Ovary (tissue), 3 donors: ENCODE results near the gene MKRN1.

Experiments used
- CTCF ChIP-seq, 3 donors: fragments of 450-650 bp in 2 of 3; fragments of 200-600 bp in 1 of 3; IDR thresholded peaks; one replicate each; pipeline versions ENCODE4 v1.5.1 to v1.8.0; 2016 to 2022; ENCODE audit warnings: antibody characterized with exemption in 3 of 3, mild to moderate bottlenecking in 1 of 3
- EP300 ChIP-seq: sonication (generic); formaldehyde crosslinking; IDR thresholded peaks from one replicate; pipeline ENCODE4 v1.6.1; 2017; ENCODE audit warnings: antibody characterized with exemption
- POLR2A ChIP-seq: fragments of 450-650 bp; IDR thresholded peaks from one replicate; pipeline ENCODE4 v1.6.1; 2017; ENCODE audit warnings: antibody characterized with exemption, mild to moderate bottlenecking, moderate library complexity
- donor health status: DM: no; HTN: no; CAD: no.

GRCh38 chr7:140512317-140513000 lies 33.2 kb upstream of the MKRN1 start:
- TF ChIP-seq POLR2A (no peak), CTCF (IDR thresholded peaks at IDR 0.05) (no peak), EP300 (no peak)
